HCT116 (cell line): ENCODE results near the gene CHST8. TPM values are rescaled to one million over a fixed set of nuclear protein-coding genes. Genes with fewer than 3 reads are reported as not detected.

Experiments
- ATAC-seq: fragments of 200-7000 bp; cut with Tn5 transposase; 2 replicates; pipeline ENCODE4 v1.9.1; 2020; ENCODE audit warnings: mild to moderate bottlenecking, moderate library complexity
- BruUV-seq: library from RNA; stranded (reverse); fragments of 400-500 nt; replicated peaks from 2 replicates; lab custom pipeline; 2021; lab: Mats Ljungman, UMichigan
- CTCF ChIA-PET: fragments of 300-600 bp; sonication (Branson Sonifier 250); formaldehyde crosslinking; loops from one replicate; lab custom pipeline; 2021; ENCODE audit warnings: antibody characterized with exemption; lab: Charles Lee
- POLR2A ChIA-PET: fragments of 300-600, 350-600 bp; sonication (Branson Sonifier 250); formaldehyde crosslinking; loops from one replicate; lab custom pipeline; 2021; ENCODE audit warnings: antibody characterized with exemption; lab: Charles Lee
- RAD21 ChIA-PET, 2 experiments: fragments of 300-600 bp; sonication (Branson Sonifier 250); formaldehyde crosslinking; loops; one replicate each; lab custom pipeline; 2023; ENCODE audit warnings: low total read pairs in 2 of 2; ENCODE audit not compliant: uncharacterized antibody in 2 of 2, unreplicated experiment in 2 of 2, low non-redundant PET in 1 of 2; lab: Charles Lee
- DNase-seq: peaks from one replicate; pipeline ENCODE4 v3.0.0-alpha.2; 2010; ENCODE audit warnings: low read depth, low spot score
- H2AFZ ChIP-seq: fragments of 200-600 bp; shearing (Covaris generic), sonication (generic); 2 replicates; pipeline ENCODE4 v1.6.1; 2017; ENCODE audit warnings: low read depth, mixed run types, mixed read lengths, antibody characterized with exemption, low read length; ENCODE audit not compliant: poor library complexity, severe bottlenecking
- H3K27ac ChIP-seq: 2 replicates; pipeline ENCODE4 v1.5.1; 2012; ENCODE audit warnings: low read depth, low read length
- H3K27me3 ChIP-seq: fragments of 200-600 bp; sonication (generic); 2 replicates; pipeline ENCODE4 v1.6.1; 2016; ENCODE audit warnings: mixed run types, low read length, mixed read lengths; ENCODE audit not compliant: insufficient read depth
- H3K36me3 ChIP-seq, 2 experiments: fragments of 200-500 bp in 1 of 2; fragments of 200-600 bp in 1 of 2; sonication (Bioruptor generic) in 1 of 2; sonication (generic) in 1 of 2; 2 replicates each; pipeline versions ENCODE4 v1.5.1 to v1.6.1; 2014 to 2016; ENCODE audit warnings: low read length in 2 of 2, inconsistent platforms in 1 of 2, mixed read lengths in 1 of 2, mixed run types in 1 of 2; ENCODE audit not compliant: insufficient read depth in 2 of 2, control insufficient read depth in 1 of 2
- H3K4me1 ChIP-seq, 2 experiments: fragments of 200-600 bp in 1 of 2; sonication (generic) in 1 of 2; 2 replicates each; pipeline versions ENCODE4 v1.5.1 to v1.6.1; 2012 to 2017; ENCODE audit warnings: low read length in 2 of 2, inconsistent platforms in 1 of 2, mild to moderate bottlenecking in 1 of 2, mixed read lengths in 1 of 2, mixed run types in 1 of 2, moderate library complexity in 1 of 2; ENCODE audit not compliant: insufficient read depth in 2 of 2, control insufficient read depth in 1 of 2
- H3K4me2 ChIP-seq: fragments of 200-600 bp; sonication (generic); 2 replicates; pipeline ENCODE4 v1.6.1; 2017; ENCODE audit warnings: mixed run types, low read length, mixed read lengths
- H3K4me3 ChIP-seq, 2 experiments: fragments of 200-600 bp in 1 of 2; sonication (generic) in 1 of 2; replicated peaks in 1 of 2; 2 replicates each; pipeline ENCODE4 v1.5.1; 2011 to 2016; ENCODE audit warnings: low read length in 2 of 2, control low read depth in 1 of 2, low read depth in 1 of 2, mild to moderate bottlenecking in 1 of 2, mixed read lengths in 1 of 2, mixed run types in 1 of 2
- H3K79me2 ChIP-seq: fragments of 200-600 bp; sonication (generic); 2 replicates; pipeline ENCODE4 v1.6.1; 2017; ENCODE audit warnings: mild to moderate bottlenecking, mixed run types, low read length, moderate library complexity, mixed read lengths; ENCODE audit not compliant: insufficient read depth
- H3K9ac ChIP-seq: fragments of 200-600 bp; sonication (generic); 2 replicates; pipeline ENCODE4 v1.6.1; 2016; ENCODE audit warnings: low read length, mixed read lengths
- H3K9me2 ChIP-seq: fragments of 200-600 bp; sonication (generic), shearing (Covaris generic); 2 replicates; pipeline ENCODE4 v1.6.1; 2017; ENCODE audit warnings: mixed run types, mild to moderate bottlenecking, moderate library complexity; ENCODE audit not compliant: insufficient read depth
- H3K9me3 ChIP-seq, 2 experiments: fragments of 200-500 bp in 1 of 2; fragments of 200-600 bp in 1 of 2; sonication (Bioruptor generic) in 1 of 2; sonication (generic) in 1 of 2; 2 replicates each; pipeline ENCODE4 v1.6.1; 2014 to 2017; ENCODE audit warnings: low read length in 2 of 2, mixed read lengths in 2 of 2, inconsistent platforms in 1 of 2, low read depth in 1 of 2, mild to moderate bottlenecking in 1 of 2, mixed run types in 1 of 2, moderate library complexity in 1 of 2; ENCODE audit not compliant: control insufficient read depth in 1 of 2, insufficient read depth in 1 of 2
- H4K20me1 ChIP-seq: fragments of 200-600 bp; sonication (generic), shearing (Covaris generic); 2 replicates; pipeline ENCODE4 v1.6.1; 2017; ENCODE audit warnings: mixed run types, mild to moderate bottlenecking, moderate library complexity; ENCODE audit not compliant: insufficient read depth
- CEBPB ChIP-seq: IDR thresholded peaks from 2 replicates; pipeline ENCODE4 v1.6.1; 2012; ENCODE audit warnings: low read depth
- EGR1 ChIP-seq: IDR thresholded peaks from 2 replicates; pipeline ENCODE4 v1.6.1; 2012; ENCODE audit warnings: low read depth
- ELF1 ChIP-seq: IDR thresholded peaks from 2 replicates; pipeline ENCODE4 v1.6.1; 2012; ENCODE audit warnings: low read depth, borderline replicate concordance
- EZH2 ChIP-seq: fragments of 200-600 bp; sonication (generic); IDR thresholded peaks from 2 replicates; pipeline ENCODE4 v1.6.1; 2017; ENCODE audit warnings: antibody characterized with exemption, mixed run types
- EZH2phosphoT487 ChIP-seq: fragments of 200-600 bp; IDR thresholded peaks from 2 replicates; pipeline ENCODE4 v1.6.1; 2018; ENCODE audit warnings: antibody characterized with exemption, borderline replicate concordance
- FOSL1 ChIP-seq: IDR thresholded peaks from 2 replicates; pipeline ENCODE4 v1.6.1; 2012; ENCODE audit warnings: low read depth
- JUND ChIP-seq: IDR thresholded peaks from 2 replicates; pipeline ENCODE4 v1.6.1; 2012
- MAX ChIP-seq: IDR thresholded peaks from 2 replicates; pipeline ENCODE4 v1.6.1; 2012
- POLR2AphosphoS5 ChIP-seq: IDR thresholded peaks from 2 replicates; pipeline ENCODE4 v1.6.1; 2011; ENCODE audit warnings: mild to moderate bottlenecking, low read depth, low read length, moderate library complexity
- SP1 ChIP-seq: IDR thresholded peaks from 2 replicates; pipeline ENCODE4 v1.6.1; 2012; ENCODE audit warnings: low read depth
- SRF ChIP-seq: IDR thresholded peaks from 2 replicates; pipeline ENCODE4 v1.6.1; 2012; ENCODE audit warnings: low read depth
- ZNF274 ChIP-seq: fragments of 200-500 bp; sonication (Bioruptor generic); IDR thresholded peaks from 2 replicates; pipeline ENCODE4 v1.6.1; 2014; ENCODE audit warnings: mild to moderate bottlenecking, low read depth, low read length, inconsistent platforms
- intact Hi-C: fragments of 100-400 bp; cut with micrococcal nuclease; formaldehyde crosslinking; loops from 2 replicates; pipeline ENCODE4 v1.10.0; 2022
- total RNA-seq: library from RNA; stranded (reverse); gene quantifications from one replicate; pipeline ENCODE4 v1.2.1, GENCODE V29; 2021; ENCODE audit not compliant: unreplicated experiment
- TF ChIP-seq, protein P1 (sequence below): IDR thresholded peaks from 2 replicates; pipeline ENCODE4 v1.6.1; 2012; ENCODE audit warnings: low read depth
- TF ChIP-seq, protein P2 (sequence below): IDR thresholded peaks from 2 replicates; pipeline ENCODE4 v1.6.1; 2012

Gene CHST8
- total RNA-seq, 1 experiment from 2014 or later: not detected

DNA sequence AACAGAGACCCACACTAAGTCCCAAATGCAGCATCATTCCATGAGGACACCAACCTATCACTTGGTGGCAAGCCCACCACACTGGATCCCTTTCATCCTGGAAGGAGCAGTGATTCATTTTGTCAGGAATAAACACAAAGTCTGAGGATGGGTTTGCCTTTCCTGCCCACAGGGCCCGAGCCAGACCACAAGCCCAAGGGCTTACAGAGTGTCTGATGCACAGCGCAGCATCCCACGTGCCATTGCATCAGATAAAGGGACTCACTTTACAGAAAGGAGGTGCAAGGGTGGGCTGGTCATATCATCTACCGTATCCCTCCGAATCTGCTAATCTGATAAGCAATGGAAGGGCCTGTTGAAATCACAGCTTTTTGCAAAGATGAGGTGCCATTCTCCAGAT is 162.7 kb downstream of the CHST8 start:
- intact Hi-C loops: no loop called here
- Histone ChIP-seq H3K9me3 (no peaks in the 10 kb centered on the region), H3K36me3 (no peaks in the 10 kb centered on the region), H3K4me1 (no peaks in the 10 kb centered on the region), H2AFZ (no peak overlapping the region), H3K79me2 (no peaks in the 10 kb centered on the region), H4K20me1 (no peaks in the 10 kb centered on the region), H3K27ac (no peak overlapping the region), H3K4me2 (no peak overlapping the region), H3K4me3 (no peak overlapping the region), H3K9me2 (no peaks in the 10 kb centered on the region), H3K9ac (no peak overlapping the region), H3K27me3 (no peaks in the 10 kb centered on the region)
- DNase-seq (no peak), ATAC-seq (no peak)
- ChIA-PET CTCF (no interaction called here), RAD21 (no interaction called here), POLR2A (no interaction called here)
- TF ChIP-seq ZNF274 (no peak), JUND (no peak), EGR1 (no peak)
- BruUV-seq: no TSS peak

GRCh38 chr19:33785795-33786194 is 164.0 kb downstream of the CHST8 start:
- H3K9me2 ChIP-seq: no peaks in the 10 kb centered on the region
- H3K27ac ChIP-seq: no peak overlapping the region
- H2AFZ ChIP-seq: no peak overlapping the region
- no peak overlapping the region for H3K4me2 ChIP-seq
- intact Hi-C loops: no loop called here
- DNase-seq (no peak), ATAC-seq (no peak)
- no peaks in the 10 kb centered on the region for H3K79me2 ChIP-seq
- no peaks in the 10 kb centered on the region for H4K20me1 ChIP-seq
- ChIA-PET RAD21 (no interaction called here), POLR2A (no interaction called here), CTCF (interaction anchor here (1.0 kb wide), 1 partner anchor 8 kb away, joined by 3 read pairs; no protein-coding TSS in a partner anchor)
- H3K36me3 ChIP-seq: no peaks in the 10 kb centered on the region
- no TSS peak for BruUV-seq
- no peak overlapping the region for H3K4me3 ChIP-seq
- H3K9me3 ChIP-seq: no peaks in the 10 kb centered on the region
- H3K27me3 ChIP-seq: no peaks in the 10 kb centered on the region
- H3K9ac ChIP-seq: no peak overlapping the region
- no peak for TF ChIP-seq FOSL1
- TF ChIP-seq, protein P1, sequence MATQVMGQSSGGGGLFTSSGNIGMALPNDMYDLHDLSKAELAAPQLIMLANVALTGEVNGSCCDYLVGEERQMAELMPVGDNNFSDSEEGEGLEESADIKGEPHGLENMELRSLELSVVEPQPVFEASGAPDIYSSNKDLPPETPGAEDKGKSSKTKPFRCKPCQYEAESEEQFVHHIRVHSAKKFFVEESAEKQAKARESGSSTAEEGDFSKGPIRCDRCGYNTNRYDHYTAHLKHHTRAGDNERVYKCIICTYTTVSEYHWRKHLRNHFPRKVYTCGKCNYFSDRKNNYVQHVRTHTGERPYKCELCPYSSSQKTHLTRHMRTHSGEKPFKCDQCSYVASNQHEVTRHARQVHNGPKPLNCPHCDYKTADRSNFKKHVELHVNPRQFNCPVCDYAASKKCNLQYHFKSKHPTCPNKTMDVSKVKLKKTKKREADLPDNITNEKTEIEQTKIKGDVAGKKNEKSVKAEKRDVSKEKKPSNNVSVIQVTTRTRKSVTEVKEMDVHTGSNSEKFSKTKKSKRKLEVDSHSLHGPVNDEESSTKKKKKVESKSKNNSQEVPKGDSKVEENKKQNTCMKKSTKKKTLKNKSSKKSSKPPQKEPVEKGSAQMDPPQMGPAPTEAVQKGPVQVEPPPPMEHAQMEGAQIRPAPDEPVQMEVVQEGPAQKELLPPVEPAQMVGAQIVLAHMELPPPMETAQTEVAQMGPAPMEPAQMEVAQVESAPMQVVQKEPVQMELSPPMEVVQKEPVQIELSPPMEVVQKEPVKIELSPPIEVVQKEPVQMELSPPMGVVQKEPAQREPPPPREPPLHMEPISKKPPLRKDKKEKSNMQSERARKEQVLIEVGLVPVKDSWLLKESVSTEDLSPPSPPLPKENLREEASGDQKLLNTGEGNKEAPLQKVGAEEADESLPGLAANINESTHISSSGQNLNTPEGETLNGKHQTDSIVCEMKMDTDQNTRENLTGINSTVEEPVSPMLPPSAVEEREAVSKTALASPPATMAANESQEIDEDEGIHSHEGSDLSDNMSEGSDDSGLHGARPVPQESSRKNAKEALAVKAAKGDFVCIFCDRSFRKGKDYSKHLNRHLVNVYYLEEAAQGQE: no peak
- no peak for TF ChIP-seq MAX
- no peak for TF ChIP-seq SP1
- no peak for TF ChIP-seq EZH2
- no peak for TF ChIP-seq POLR2AphosphoS5
- no peak for TF ChIP-seq SRF
- no peak for TF ChIP-seq CEBPB
- TF ChIP-seq EZH2phosphoT487: no peak
- no peak for TF ChIP-seq ELF1
- TF ChIP-seq, protein P2, sequence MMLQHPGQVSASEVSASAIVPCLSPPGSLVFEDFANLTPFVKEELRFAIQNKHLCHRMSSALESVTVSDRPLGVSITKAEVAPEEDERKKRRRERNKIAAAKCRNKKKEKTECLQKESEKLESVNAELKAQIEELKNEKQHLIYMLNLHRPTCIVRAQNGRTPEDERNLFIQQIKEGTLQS: no peak
- no peaks in the 10 kb centered on the region for H3K4me1 ChIP-seq
